RKO (cell line): Measurements from ENCODE around the gene ATP6V0B.

Experiments
- DNase-seq: peaks from one replicate; pipeline ENCODE4 v3.0.0-alpha.2; 2016; ENCODE audit warnings: low spot score

The ATP6V0B gene

GRCh38 chr1:43946236-43947060, 28.3 kb upstream of the ATP6V0B start, which contains the start of gene IPO13:
Gene IPO13 (plus strand): TSS chr1:43946950. CDS start chr1:43947601, 651 bp downstream.
- peak; percentile 96 for DNase-seq

DNA sequence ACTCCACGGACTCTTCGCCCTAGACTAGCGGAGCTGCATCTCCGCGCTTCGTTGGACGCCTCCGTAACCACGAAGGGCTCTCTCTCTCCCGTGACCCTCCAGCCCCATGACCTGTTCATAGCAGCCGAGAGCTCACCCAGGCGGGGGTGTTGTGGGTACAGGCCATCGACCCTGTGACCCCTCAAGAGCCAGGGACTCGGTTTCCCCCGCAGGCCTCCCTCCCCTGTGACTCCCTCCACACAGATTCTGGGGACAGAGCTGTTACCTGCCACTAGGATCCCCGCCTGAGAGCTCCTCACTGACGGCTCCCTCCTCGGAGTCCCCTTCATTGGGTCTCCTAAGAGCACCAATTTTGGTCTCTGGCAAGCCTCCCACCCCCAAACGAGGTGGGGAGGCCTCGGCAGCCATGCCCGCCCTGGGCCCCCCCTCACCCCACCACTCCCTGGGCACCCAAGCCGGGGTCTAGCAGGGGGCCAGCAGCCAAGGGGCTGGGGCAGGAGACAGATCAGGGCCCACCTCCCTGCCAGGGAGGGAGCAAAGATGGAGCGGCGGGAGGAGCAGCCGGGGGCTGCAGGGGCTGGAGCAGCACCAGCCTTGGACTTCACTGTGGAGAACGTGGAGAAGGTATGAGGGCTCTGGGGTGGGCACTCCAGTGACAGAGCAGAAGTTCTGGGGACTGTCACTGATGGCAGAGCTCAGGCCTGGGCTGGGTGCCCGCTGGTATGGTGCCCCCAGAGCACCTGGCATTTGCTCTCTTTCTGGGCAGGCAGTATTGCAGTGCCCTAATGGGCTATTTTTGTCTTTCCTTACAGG, 27.5 kb upstream of the ATP6V0B start:
- no peak for DNase-seq

- DNase-seq: no peak
Observed at GRCh38 chr1:43947874-43948437, 26.8 kb upstream of the ATP6V0B start.

- no peak for DNase-seq
Observed at GRCh38 chr1:43949678-43950077, 25.1 kb upstream of the ATP6V0B start.

GRCh38 chr1:43951021-43951985, 23.5 kb upstream of the ATP6V0B start:
- no peak for DNase-seq

- no peak for DNase-seq
Observed at GRCh38 chr1:43952731-43953346, 21.9 kb upstream of the ATP6V0B start.

GRCh38 chr1:43953361-43953760, 21.4 kb upstream of the ATP6V0B start:
- DNase-seq: no peak

DNA sequence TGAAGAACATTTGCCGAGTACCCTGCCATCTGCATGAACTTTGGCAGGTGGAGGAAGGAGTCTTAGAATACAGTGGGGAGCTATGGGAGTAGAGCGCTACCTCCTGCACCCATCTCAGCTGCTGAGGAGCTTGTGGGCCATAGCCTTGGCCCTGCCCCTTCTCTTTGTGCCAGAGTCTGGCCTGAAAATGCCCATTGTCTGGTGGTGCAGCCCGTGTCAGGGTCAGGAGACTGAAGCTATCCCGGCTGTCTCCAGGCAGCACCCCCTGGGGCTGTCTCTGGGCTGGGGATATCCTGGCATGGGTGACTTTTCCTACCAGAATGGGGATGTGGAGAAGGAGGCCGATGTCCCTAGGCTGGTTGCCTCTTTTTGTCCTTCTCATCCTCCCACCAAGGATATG, 20.7 kb upstream of the ATP6V0B start:
- no peak for DNase-seq

DNA sequence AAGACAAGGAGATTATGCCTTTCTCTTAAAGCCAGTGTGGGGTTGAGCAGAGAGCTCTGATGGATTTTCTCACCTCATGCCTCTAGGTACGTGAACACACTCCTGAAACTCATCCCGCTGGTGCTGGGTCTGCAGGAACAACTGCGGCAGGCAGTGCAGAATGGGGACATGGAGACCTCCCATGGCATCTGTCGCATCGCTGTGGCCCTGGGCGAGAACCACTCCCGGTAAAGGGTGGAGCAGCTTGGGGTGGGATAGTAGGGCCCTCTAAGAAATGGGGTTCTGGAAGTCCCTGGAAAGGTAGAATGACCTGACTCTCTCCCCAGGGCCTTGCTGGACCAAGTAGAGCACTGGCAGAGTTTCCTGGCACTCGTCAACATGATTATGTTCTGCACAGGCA, 18.5 kb upstream of the ATP6V0B start:
- no peak for DNase-seq

GRCh38 chr1:43957407-43958040, 17.2 kb upstream of the ATP6V0B start:
- no peak for DNase-seq

DNA sequence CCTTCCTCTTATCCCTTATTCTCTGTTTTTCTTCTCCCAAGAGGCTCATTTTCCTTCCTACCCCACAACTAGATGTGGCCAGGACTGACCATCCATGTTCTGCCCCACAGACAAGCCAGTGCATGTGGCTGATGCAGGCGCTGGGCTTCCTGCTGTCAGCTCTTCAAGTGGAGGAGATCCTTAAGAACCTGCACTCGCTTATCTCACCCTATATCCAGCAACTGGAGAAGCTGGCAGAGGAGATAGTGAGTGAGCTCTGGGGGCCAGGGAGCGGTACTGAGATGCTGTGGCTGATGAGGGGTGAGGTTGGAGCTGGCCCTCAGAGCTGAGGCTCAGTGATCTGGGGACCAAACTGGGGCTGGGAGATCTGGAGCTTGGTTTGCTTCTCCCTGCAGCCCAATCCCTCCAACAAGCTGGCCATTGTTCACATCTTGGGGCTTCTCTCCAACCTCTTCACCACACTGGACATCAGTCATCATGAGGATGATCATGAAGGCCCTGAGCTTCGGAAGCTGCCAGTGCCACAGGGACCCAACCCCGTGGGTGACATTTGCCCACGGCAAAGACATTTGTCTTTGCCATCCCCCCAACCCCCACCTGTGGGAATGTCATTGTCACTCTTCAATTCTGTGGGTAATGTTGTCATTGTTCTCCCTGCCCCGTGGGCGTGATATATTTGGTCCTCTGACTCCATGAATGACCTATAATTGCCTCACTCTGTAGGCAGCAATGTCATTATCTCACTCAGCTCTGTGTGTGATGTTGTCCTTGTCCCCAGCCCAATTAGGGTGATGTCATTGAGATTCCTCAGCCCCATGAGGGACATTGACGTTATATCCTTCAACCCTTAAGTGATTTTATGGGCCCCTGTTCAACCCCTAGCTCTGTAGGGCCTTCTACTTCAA, 16.2 kb upstream of the ATP6V0B start:
- DNase-seq: no peak

- DNase-seq: no peak
Observed at GRCh38 chr1:43960798-43961197, 14.0 kb upstream of the ATP6V0B start.

- DNase-seq: no peak
Observed at GRCh38 chr1:43961692-43962091, 13.1 kb upstream of the ATP6V0B start.

- no peak for DNase-seq
Observed at GRCh38 chr1:43962324-43962723, 12.4 kb upstream of the ATP6V0B start.

DNA sequence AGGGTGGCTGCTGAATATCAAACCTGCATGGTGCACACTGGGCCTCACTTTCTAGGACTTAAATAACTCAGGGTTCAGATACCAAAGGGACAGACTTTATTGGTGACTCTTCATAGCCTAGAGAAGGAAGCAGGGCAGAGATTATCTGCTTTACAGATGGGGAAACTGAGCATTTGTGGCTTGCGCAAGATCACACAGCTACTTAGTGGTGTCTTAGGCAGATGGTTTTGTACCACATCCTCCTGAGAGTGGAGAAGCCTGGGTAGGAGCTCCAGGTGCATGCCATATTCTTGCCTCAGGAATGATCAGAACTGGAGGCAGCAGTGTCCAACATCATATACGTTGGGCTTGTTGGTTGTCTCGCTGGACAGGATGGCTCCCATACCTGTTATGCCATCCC, 11.8 kb upstream of the ATP6V0B start:
- no peak for DNase-seq

DNA sequence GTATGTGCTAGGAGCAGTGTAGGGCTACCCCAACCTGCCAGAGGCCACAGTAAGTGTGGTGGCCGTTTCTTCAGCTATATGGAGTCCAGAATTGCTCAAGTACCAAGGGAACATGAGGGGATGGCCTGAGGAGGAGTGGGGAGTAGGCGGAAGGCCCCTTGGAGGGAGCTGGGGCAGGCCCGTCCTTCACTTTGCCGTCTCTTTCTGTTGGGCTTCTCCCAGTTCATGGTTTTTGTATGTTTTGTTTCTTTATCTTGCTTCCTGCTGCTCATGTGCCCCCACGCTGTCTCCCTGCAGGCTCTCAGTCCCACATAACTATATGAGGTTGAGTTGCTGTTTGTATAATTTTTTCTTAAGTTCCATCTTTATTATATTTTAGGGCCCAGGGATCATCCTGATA, 10.9 kb upstream of the ATP6V0B start:
- no peak for DNase-seq

GRCh38 chr1:43965316-43965715, 9.4 kb upstream of the ATP6V0B start:
- no peak for DNase-seq

- peak; percentile 63 for DNase-seq
Observed at GRCh38 chr1:43968348-43968948, 6.3 kb upstream of the ATP6V0B start.

- DNase-seq: no peak
Observed at GRCh38 chr1:43969416-43969745, 5.4 kb upstream of the ATP6V0B start.
